CD14-positive monocyte (primary cell): ENCODE measurements around the gene ZNF740. TPM values are rescaled to one million over a fixed set of nuclear protein-coding genes. Genes with fewer than 3 reads are reported as not detected.
A peak's percentile ranks its signal among the peaks of the same experiment; 100 is the strongest.

ENCODE experiments used
- DNase-seq, 3 donors: peaks; one replicate each; pipeline ENCODE4 v3.0.0-alpha.2; 2011 to 2022
- H2AFZ ChIP-seq: 2 replicates; pipeline ENCODE4 v1.6.0; 2012; ENCODE audit warnings: mild to moderate bottlenecking, low read depth, low read length, inconsistent platforms; ENCODE audit not compliant: insufficient read depth, poor library complexity, severe bottlenecking
- H3K27ac ChIP-seq, 2 donors: 1 replicate in 1 of 2; 2 replicates in 1 of 2; pipeline ENCODE4 v1.5.1; 2012 to 2013; ENCODE audit warnings: low read length in 2 of 2, control low read depth in 1 of 2, inconsistent platforms in 1 of 2, low read depth in 1 of 2, mild to moderate bottlenecking in 1 of 2
- H3K27me3 ChIP-seq, 2 donors: one replicate each; pipeline versions ENCODE4 v1.6.0 to v1.6.1; 2011 to 2013; ENCODE audit warnings: low read length in 2 of 2; ENCODE audit not compliant: control insufficient read depth in 2 of 2, insufficient read depth in 2 of 2
- H3K36me3 ChIP-seq, 2 donors: replicated peaks in 1 of 2; 1 replicate in 1 of 2; 2 replicates in 1 of 2; pipeline versions ENCODE4 v1.5.1 to v1.6.1; 2012 to 2013; ENCODE audit warnings: low read length in 2 of 2, control low read depth in 1 of 2, inconsistent platforms in 1 of 2, mild to moderate bottlenecking in 1 of 2; ENCODE audit not compliant: insufficient read depth in 2 of 2, control insufficient read depth in 1 of 2
- H3K4me1 ChIP-seq, 2 donors: 1 replicate in 1 of 2; 2 replicates in 1 of 2; pipeline versions ENCODE4 v1.5.1 to v1.6.1; 2012 to 2013; ENCODE audit warnings: low read length in 2 of 2, control low read depth in 1 of 2, inconsistent platforms in 1 of 2, mild to moderate bottlenecking in 1 of 2, moderate library complexity in 1 of 2; ENCODE audit not compliant: insufficient read depth in 2 of 2, control insufficient read depth in 1 of 2
- H3K4me2 ChIP-seq: replicated peaks from 2 replicates; pipeline ENCODE3; 2012; ENCODE audit warnings: low read length, moderate library complexity, mild to moderate bottlenecking; ENCODE audit not compliant: poor library complexity, severe bottlenecking; ENCODE audit errors: extremely low read depth
- H3K4me3 ChIP-seq, 3 experiments: fragments of 200-600 bp in 1 of 3; sonication (generic) in 1 of 3; replicated peaks in 1 of 3; 1 replicate in 2 of 3; 2 replicates in 1 of 3; pipeline ENCODE4 v1.5.1; 2011 to 2013; ENCODE audit warnings: low read length in 3 of 3, mild to moderate bottlenecking in 3 of 3, control low read depth in 2 of 3, low read depth in 2 of 3, inconsistent platforms in 1 of 3, moderate library complexity in 1 of 3
- H3K79me2 ChIP-seq: 2 replicates; pipeline ENCODE4 v1.6.0; 2012; ENCODE audit warnings: mild to moderate bottlenecking, control low read depth, inconsistent platforms, low read length, moderate library complexity; ENCODE audit not compliant: insufficient read depth
- H3K9ac ChIP-seq: 2 replicates; pipeline ENCODE4 v1.6.0; 2017; ENCODE audit warnings: low read length, mild to moderate bottlenecking; ENCODE audit not compliant: insufficient read depth, poor library complexity, severe bottlenecking
- H3K9me3 ChIP-seq, 2 donors: replicated peaks in 1 of 2; 1 replicate in 1 of 2; 2 replicates in 1 of 2; pipeline versions ENCODE4 v1.5.1 to v1.6.1; 2012 to 2013; ENCODE audit warnings: low read length in 2 of 2, control low read depth in 1 of 2; ENCODE audit not compliant: control insufficient read depth in 1 of 2, insufficient read depth in 1 of 2
- H4K20me1 ChIP-seq: 2 replicates; pipeline ENCODE4 v1.6.0; 2012; ENCODE audit warnings: mild to moderate bottlenecking, low read length, control low read depth, moderate library complexity; ENCODE audit not compliant: insufficient read depth
- H3K27ac Mint-ChIP-seq, 7 donors: one replicate each; pipeline ENCODE4 v1.8.0; 2020; ENCODE audit warnings: mild to moderate bottlenecking in 7 of 7, mixed read lengths in 7 of 7, moderate library complexity in 6 of 7, inconsistent platforms in 2 of 7
- H3K27me3 Mint-ChIP-seq, 3 donors: one replicate each; pipeline ENCODE4 v1.8.0; 2021 to 2022; ENCODE audit warnings: low read depth in 3 of 3, mild to moderate bottlenecking in 3 of 3, mixed read lengths in 3 of 3, moderate library complexity in 3 of 3, inconsistent platforms in 1 of 3
- H3K36me3 Mint-ChIP-seq, 2 donors: one replicate each; pipeline ENCODE4 v1.8.0; 2020; ENCODE audit warnings: mixed read lengths in 2 of 2, inconsistent platforms in 1 of 2, mild to moderate bottlenecking in 1 of 2
- H3K4me1 Mint-ChIP-seq: one replicate; pipeline ENCODE4 v1.8.0; 2020; ENCODE audit warnings: mild to moderate bottlenecking, mixed read lengths
- H3K4me3 Mint-ChIP-seq, 2 donors: one replicate each; pipeline ENCODE4 v1.8.0; 2020; ENCODE audit warnings: mild to moderate bottlenecking in 2 of 2, mixed read lengths in 2 of 2, moderate library complexity in 1 of 2
- H3K9me3 Mint-ChIP-seq, 7 donors: one replicate each; pipeline ENCODE4 v1.8.0; 2020 to 2022; ENCODE audit warnings: mixed read lengths in 7 of 7, mild to moderate bottlenecking in 6 of 7, moderate library complexity in 6 of 7, inconsistent platforms in 2 of 7
- CTCF ChIP-seq: fragments of 200-600 bp; IDR thresholded peaks from one replicate; pipeline ENCODE4 v1.8.0; 2022; ENCODE audit warnings: antibody characterized with exemption, mild to moderate bottlenecking
- WGBS: methylation state at CpG from one replicate; pipeline ENCODE4 v1.1.5; 2013; ENCODE audit warnings: missing lambda C conversion rate; ENCODE audit not compliant: insufficient coverage; 5-methylcytosine and 5-hydroxymethylcytosine counted together
- intact Hi-C, 2 donors: fragments of 100-400 bp; cut with micrococcal nuclease; formaldehyde crosslinking; loops; one replicate each; pipeline versions ENCODE4 v1.15.0 to v1.15.1; 2023
- polyA plus RNA-seq, 3 donors: library from polyadenylated mRNA; depleted of rRNA in 1 of 3; unstranded in 2 of 3; stranded (reverse) in 1 of 3; fragments of 300-500 nt in 2 of 3; fragments of >200 nt in 1 of 3; fragmentation: Illumina TruSeq in 2 of 3; gene quantifications; 1 replicate in 2 of 3; 2 replicates in 1 of 3; pipeline ENCODE4 v1.2.3, GENCODE V29; 2012 to 2021

ZNF740 gene
- polyA plus RNA-seq, 3 donors = 0.74 to 15.4 (median 1.3) TPM

GRCh38 chr12:53184828-53185227 is 4.3 kb downstream of the ZNF740 start:
- peaks cover 29 to 36% of the 10 kb centered on the region in 2 donors for H3K4me1 ChIP-seq
- intact Hi-C loops = no loop called here
- TF ChIP-seq CTCF = no peak

GRCh38 chr12:53185582-53186153 is 5.1 kb downstream of the ZNF740 start:
- H3K4me2 ChIP-seq = no peak overlapping the region
- H3K27me3 ChIP-seq = no peaks in the 10 kb centered on the region
- peaks cover 56 to 70% of the 10 kb centered on the region in 2 donors for H3K36me3 ChIP-seq
- H3K79me2 ChIP-seq = peaks cover 41% of the 10 kb centered on the region
- no peak for DNase-seq
- H3K4me3 ChIP-seq = no peak overlapping the region
- Mint-ChIP-seq H3K4me3 (no peak overlapping the region), H3K27ac (no peak overlapping the region), H3K4me1 (peaks cover 38% of the 10 kb centered on the region), H3K9me3 (peaks cover 0 to 2% (median 0%) of the 10 kb centered on the region in 7 donors), H3K36me3 (peaks cover 51 to 70% of the 10 kb centered on the region in 2 donors), H3K27me3 (no peaks in the 10 kb centered on the region)
- H2AFZ ChIP-seq = no peak overlapping the region
- no CpG with 5 or more reads among the region's 3 CpGs for WGBS
- no peak for TF ChIP-seq CTCF
- intact Hi-C loops = no loop called here
- no peak overlapping the region for H3K9ac ChIP-seq
- peaks cover 26 to 33% of the 10 kb centered on the region in 2 donors for H3K4me1 ChIP-seq
- no peaks in the 10 kb centered on the region for H3K9me3 ChIP-seq
- no peak overlapping the region for H3K27ac ChIP-seq
- H4K20me1 ChIP-seq = peaks cover 66% of the 10 kb centered on the region

More at GRCh38 chr12:53184828-53185227, 4.3 kb downstream of the ZNF740 start:
- Histone ChIP-seq H4K20me1 (peaks cover 60% of the 10 kb centered on the region), H3K9ac (no peak overlapping the region), H3K27ac (peak overlapping the region in 1 of 2 donors; percentile 16), H3K4me2 (no peak overlapping the region), H3K4me3 (no peak overlapping the region), H2AFZ (no peak overlapping the region), H3K36me3 (peaks cover 55 to 69% of the 10 kb centered on the region in 2 donors), H3K27me3 (no peaks in the 10 kb centered on the region), H3K9me3 (no peaks in the 10 kb centered on the region), H3K79me2 (peaks cover 41% of the 10 kb centered on the region)
- DNase-seq = no peak
- WGBS = 94% methylated on average over 6 of the region's 6 CpGs
- no peaks in the 10 kb centered on the region for H3K27me3 Mint-ChIP-seq
- peak overlapping the region in 1 of 7 donors; percentile 6 for H3K27ac Mint-ChIP-seq
- no peaks in the 10 kb centered on the region for H3K9me3 Mint-ChIP-seq
- H3K36me3 Mint-ChIP-seq = peaks cover 51 to 70% of the 10 kb centered on the region in 2 donors
- H3K4me1 Mint-ChIP-seq = peaks cover 39% of the 10 kb centered on the region
- no peak overlapping the region for H3K4me3 Mint-ChIP-seq
